GM12878 (cell line): ENCODE measurements around the gene TMEM235. TPM values are rescaled to one million over a fixed set of nuclear protein-coding genes. Genes with fewer than 3 reads are reported as not detected.

Source experiments
- ATAC-seq: fragments of 200-7000 bp; cut with Tn5 transposase; 3 replicates; pipeline ENCODE4 v1.9.1; 2020; ENCODE audit warnings: mild to moderate bottlenecking, moderate library complexity
- BruUV-seq: library from RNA; stranded (reverse); fragments of 400-500 nt; replicated peaks from 2 replicates; lab custom pipeline; 2021; lab: Mats Ljungman, UMichigan
- CTCF ChIA-PET: fragments of 300-600 bp; sonication (Branson Sonifier 250); formaldehyde crosslinking; extraction: SDS; loops from one replicate; lab custom pipeline; 2021; ENCODE audit warnings: inconsistent platforms; lab: Yijun Ruan, JAX
- POLR2A ChIA-PET: fragments of 350-600 bp; formaldehyde crosslinking; extraction: SDS; loops from one replicate; lab custom pipeline; 2021; ENCODE audit warnings: inconsistent platforms; lab: Charles Lee
- RAD21 ChIA-PET: fragments of 300-600 bp; sonication (Branson Sonifier 250); formaldehyde crosslinking; loops from one replicate; lab custom pipeline; 2023; ENCODE audit warnings: antibody characterized with exemption; ENCODE audit not compliant: unreplicated experiment; lab: Charles Lee
- SMC1A ChIA-PET: fragments of 300-600 bp; sonication (Branson Sonifier 250); formaldehyde crosslinking; loops from one replicate; lab custom pipeline; 2023; ENCODE audit not compliant: unreplicated experiment, uncharacterized antibody; lab: Charles Lee
- DNase-seq: peaks from one replicate; pipeline ENCODE4 v3.0.0-alpha.2; 2011; ENCODE audit warnings: low read depth, low spot score
- FAIRE-seq: peaks from 3 replicates; lab custom pipeline; 2011; peaks lifted over from hg19 to GRCh38; lab: Jason Lieb, UNC
- H2AFZ ChIP-seq: 2 replicates; pipeline ENCODE4 v1.6.0; 2011; ENCODE audit warnings: low read depth, low read length, control low read depth; ENCODE audit not compliant: control insufficient read depth
- H3K27ac ChIP-seq: 2 replicates; pipeline ENCODE4 v1.5.1; 2011; ENCODE audit warnings: control low read depth; ENCODE audit not compliant: control insufficient read depth, insufficient read depth
- H3K27me3 ChIP-seq, 2 experiments: replicated peaks in 1 of 2; 2 replicates each; pipeline versions ENCODE4 v1.6.0 to v1.6.1; 2011; ENCODE audit warnings: low read length in 1 of 2; ENCODE audit not compliant: control insufficient read depth in 2 of 2, insufficient read depth in 2 of 2
- H3K36me3 ChIP-seq, 2 experiments: 2 replicates each; pipeline ENCODE4 v1.5.1; 2011; ENCODE audit warnings: low read length in 1 of 2; ENCODE audit not compliant: control insufficient read depth in 2 of 2, insufficient read depth in 2 of 2
- H3K4me1 ChIP-seq: 2 replicates; pipeline ENCODE4 v1.6.1; 2011; ENCODE audit warnings: mild to moderate bottlenecking, low read length, moderate library complexity, mixed read lengths; ENCODE audit not compliant: control insufficient read depth, insufficient read depth
- H3K4me2 ChIP-seq: 2 replicates; pipeline ENCODE4 v1.6.0; 2011; ENCODE audit warnings: control low read depth; ENCODE audit not compliant: control insufficient read depth, insufficient read depth
- H3K4me3 ChIP-seq: fragments of 200-600 bp; sonication (generic); 2 replicates; pipeline ENCODE4 v1.5.1; 2016
- H3K79me2 ChIP-seq: 2 replicates; pipeline ENCODE4 v1.6.0; 2011; ENCODE audit warnings: low read length; ENCODE audit not compliant: control insufficient read depth, insufficient read depth
- H3K9ac ChIP-seq: 2 replicates; pipeline ENCODE4 v1.8.0; 2011; ENCODE audit warnings: low read length, control low read depth, mixed read lengths; ENCODE audit not compliant: control insufficient read depth, insufficient read depth
- H3K9me3 ChIP-seq: replicated peaks from 3 replicates; pipeline ENCODE4 v1.5.1; 2011; ENCODE audit warnings: mild to moderate bottlenecking, low read length; ENCODE audit not compliant: control insufficient read depth, insufficient read depth
- H4K20me1 ChIP-seq: 2 replicates; pipeline ENCODE4 v1.6.0; 2011; ENCODE audit not compliant: control insufficient read depth, insufficient read depth
- MTA2 ChIP-seq: fragments of 450-650 bp; IDR thresholded peaks from 2 replicates; pipeline ENCODE4 v1.6.1; 2016; ENCODE audit warnings: low read depth, mild to moderate bottlenecking, moderate library complexity
- MYC ChIP-seq: IDR thresholded peaks from 2 replicates; pipeline ENCODE4 v1.6.1; 2011; ENCODE audit warnings: mild to moderate bottlenecking, low read length, moderate library complexity, inconsistent platforms; ENCODE audit not compliant: insufficient read depth, insufficient replicate concordance, insufficient read length, severe bottlenecking
- ZBED1 ChIP-seq: IDR thresholded peaks from 2 replicates; pipeline ENCODE4 v1.6.1; 2016; ENCODE audit warnings: borderline replicate concordance
- WGBS: methylation state at CpG from one replicate; pipeline ENCODE4 v1.1.6; 2016; ENCODE audit warnings: low lambda C conversion rate; ENCODE audit not compliant: insufficient replicate concordance, insufficient coverage; ENCODE audit errors: missing lambda C conversion rate; 5-methylcytosine and 5-hydroxymethylcytosine counted together
- in situ Hi-C: fragments of 300-500 bp; cut with MboI; formaldehyde crosslinking; loops from 9 replicates; pipeline ENCODE4 v1.14.3; 2018; ENCODE audit warnings: mixed read lengths
- intact Hi-C: fragments of 100-400 bp; cut with micrococcal nuclease; formaldehyde crosslinking; loops from one replicate; pipeline ENCODE4 v1.14.2; 2022; ENCODE audit not compliant: unreplicated experiment
- polyA plus RNA-seq, 11 experiments: library from polyadenylated mRNA; depleted of rRNA in 4 of 11; unstranded in 6 of 11; stranded (reverse) in 5 of 11; fragments of >200 nt; fragmentation: Nextera tagmentation in 4 of 11; fragmentation: Illumina TruSeq in 1 of 11; extraction: Ambion mirVana in 4 of 11; extraction: Trizol in 1 of 11; gene quantifications; 1 replicate in 1 of 11; 2 replicates in 10 of 11; pipeline versions ENCODE4 v1.2.1 to v1.2.3, GENCODE V29; 2011 to 2016; ENCODE audit warnings: inconsistent platforms in 2 of 11, missing spikeins in 2 of 11, low read depth in 1 of 11
- total RNA-seq, 4 experiments: library from RNA; depleted of rRNA in 3 of 4; stranded (reverse); fragments of >200 nt in 3 of 4; fragmentation: Illumina TruSeq in 1 of 4; extraction: Trizol in 1 of 4; gene quantifications; 2 replicates each; pipeline versions ENCODE4 v1.2.1 to v1.2.3, GENCODE V29; 2013 to 2021
- TF ChIP-seq, protein P1 (sequence below): fragments of 450-650 bp; IDR thresholded peaks from 2 replicates; pipeline ENCODE4 v1.6.1; 2016; ENCODE audit warnings: mild to moderate bottlenecking
- TF ChIP-seq, protein P2 (sequence below): IDR thresholded peaks from 2 replicates; pipeline ENCODE4 v1.6.1; 2012; ENCODE audit warnings: low read depth, low read length, improper control_type of control experiment

TMEM235 gene
- total and polyA plus RNA-seq, 10 of the 15 experiments (the other 5 are each of a cell fraction or from before 2014, with no cell fraction given), result not detected

DNA sequence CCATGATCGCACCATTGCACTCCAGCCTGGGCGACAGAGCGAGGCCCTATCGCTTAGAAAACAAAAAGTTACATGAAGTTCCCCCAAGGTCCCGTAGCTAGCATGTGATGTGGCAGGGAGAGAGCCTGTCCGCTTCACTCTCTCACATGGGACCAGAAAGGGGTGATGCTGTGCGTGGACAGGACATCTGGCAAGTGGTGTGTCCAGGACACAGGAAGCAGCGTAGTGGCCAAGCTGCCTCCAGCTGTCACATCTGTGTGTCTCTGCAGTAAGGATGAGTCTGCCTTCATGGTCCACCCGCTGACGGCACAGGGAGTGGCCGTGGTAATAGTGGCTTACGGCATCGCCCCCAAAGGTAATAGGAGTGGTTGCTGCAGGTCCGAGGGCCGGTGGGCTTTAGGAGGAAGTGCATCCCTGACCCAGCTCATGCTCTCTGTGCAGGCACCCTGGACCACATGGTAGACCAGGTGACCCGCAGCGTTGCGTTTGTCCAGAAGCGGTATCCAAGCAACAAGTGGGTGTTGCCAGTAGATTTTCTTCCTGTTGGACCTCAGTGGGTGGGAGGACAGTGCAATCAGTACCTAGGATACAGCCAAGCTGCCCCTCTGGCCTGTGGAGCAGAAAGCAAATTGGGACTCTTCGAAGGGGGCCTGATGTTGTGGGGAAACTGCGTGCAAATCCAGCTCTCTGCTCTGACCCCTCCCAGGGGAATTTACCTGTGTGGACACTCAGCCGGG lies 26.9 kb upstream of the TMEM235 start:
- ATAC-seq (no peak), DNase-seq (no peak), FAIRE-seq (no peak)
- ChIA-PET SMC1A (interaction anchor here (1.6 kb wide), 1 partner anchor 34 kb away, joined by 3 read pairs; no protein-coding TSS in a partner anchor), RAD21 (no interaction called here), POLR2A (interaction anchor here (0.6 to 1.1 kb wide), 2 partner anchors 84 to 95 kb away, joined by 3 read pairs; no protein-coding TSS in a partner anchor), CTCF (interaction anchor here (1.2 kb wide), 1 partner anchor 120 kb away, joined by 3 read pairs; no protein-coding TSS in a partner anchor)
- Histone ChIP-seq H3K9me3 (no peaks in the 10 kb centered on the region; the same call in 2 of the 3 replicates), H3K4me1 (no peaks in the 10 kb centered on the region), H4K20me1 (no peaks in the 10 kb centered on the region), H3K4me2 (no peak overlapping the region), H3K79me2 (no peaks in the 10 kb centered on the region; the same call in 1 of the 2 replicates), H3K36me3 (peaks cover 0 to 12% of the 10 kb centered on the region in 2 experiments; a peak in 3 of 4 replicates), H3K27me3 (no peaks in the 10 kb centered on the region), H3K27ac (no peak overlapping the region), H3K9ac (no peak overlapping the region), H2AFZ (no peak overlapping the region), H3K4me3 (no peak overlapping the region)
- BruUV-seq, result TSS peak; percentile 49
- TF ChIP-seq, protein P1, sequence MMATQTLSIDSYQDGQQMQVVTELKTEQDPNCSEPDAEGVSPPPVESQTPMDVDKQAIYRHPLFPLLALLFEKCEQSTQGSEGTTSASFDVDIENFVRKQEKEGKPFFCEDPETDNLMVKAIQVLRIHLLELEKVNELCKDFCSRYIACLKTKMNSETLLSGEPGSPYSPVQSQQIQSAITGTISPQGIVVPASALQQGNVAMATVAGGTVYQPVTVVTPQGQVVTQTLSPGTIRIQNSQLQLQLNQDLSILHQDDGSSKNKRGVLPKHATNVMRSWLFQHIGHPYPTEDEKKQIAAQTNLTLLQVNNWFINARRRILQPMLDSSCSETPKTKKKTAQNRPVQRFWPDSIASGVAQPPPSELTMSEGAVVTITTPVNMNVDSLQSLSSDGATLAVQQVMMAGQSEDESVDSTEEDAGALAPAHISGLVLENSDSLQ, result no peak
- TF ChIP-seq, protein P2, sequence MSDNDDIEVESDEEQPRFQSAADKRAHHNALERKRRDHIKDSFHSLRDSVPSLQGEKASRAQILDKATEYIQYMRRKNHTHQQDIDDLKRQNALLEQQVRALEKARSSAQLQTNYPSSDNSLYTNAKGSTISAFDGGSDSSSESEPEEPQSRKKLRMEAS, result no peak
- TF ChIP-seq ZBED1 (no peak), MTA2 (no peak), MYC (no peak)
- intact Hi-C loops, result no loop called here
- 95% methylated on average over 22 of the region's 22 CpGs for WGBS
- in situ Hi-C loops, result no loop called here
